ENCODE data around the gene TSPOAP1.

Gene TSPOAP1

DNA sequence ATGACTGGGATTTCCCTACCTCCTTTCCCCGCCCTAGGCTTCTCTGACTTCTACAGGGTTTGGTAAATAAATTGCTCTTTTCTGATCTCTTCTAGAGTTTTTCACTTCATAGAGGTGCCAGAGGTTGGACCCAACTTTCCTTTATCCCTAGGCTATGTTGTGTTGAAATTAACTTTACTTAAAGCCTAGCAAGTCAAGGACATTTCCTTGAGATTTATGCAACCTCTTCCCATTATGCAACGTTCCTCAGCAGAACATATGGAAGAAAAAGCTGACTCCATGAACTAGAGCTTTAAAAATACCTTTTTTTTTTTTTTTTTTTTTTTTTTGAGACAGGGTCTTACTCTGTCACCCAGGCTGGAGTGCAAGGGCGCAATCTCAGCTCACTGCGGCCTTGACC is 63.3 kb downstream of the TSPOAP1 start:
- no peak for DNase-seq (ENCODE audit: extremely low read depth in 1 of 2, low read depth in 1 of 2)

DNA sequence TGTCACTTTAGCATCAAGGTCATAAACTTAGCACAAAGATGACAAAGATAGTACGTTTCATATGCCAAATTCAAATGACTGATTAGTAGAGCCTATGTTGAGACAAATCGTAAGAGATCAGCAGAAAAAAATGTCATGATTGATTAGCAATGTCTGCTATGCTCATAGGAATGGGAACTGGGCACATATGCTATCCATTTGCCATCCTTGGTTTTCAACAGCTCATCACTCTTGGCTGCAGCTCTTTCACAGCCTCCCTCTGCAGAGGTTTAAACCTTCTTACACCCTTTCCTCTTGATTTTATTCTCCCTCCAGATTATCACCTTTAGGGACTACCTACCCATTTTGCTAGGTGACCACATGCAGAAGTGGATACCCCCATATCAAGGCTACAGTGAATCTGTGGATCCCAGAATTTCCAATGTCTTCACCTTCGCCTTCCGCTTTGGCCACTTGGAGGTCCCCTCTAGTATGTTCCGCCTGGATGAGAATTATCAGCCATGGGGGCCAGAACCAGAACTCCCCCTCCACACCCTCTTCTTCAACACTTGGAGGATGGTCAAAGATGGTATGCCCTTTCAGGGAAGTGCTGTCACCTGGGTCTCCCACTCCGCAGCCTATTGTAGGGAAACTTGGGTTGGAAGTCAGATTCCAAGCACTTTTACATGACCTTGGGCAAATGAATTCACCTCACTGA is 64.0 kb downstream of the TSPOAP1 start:
- no peak for DNase-seq (ENCODE audit: extremely low read depth in 1 of 2, low read depth in 1 of 2)

DNA sequence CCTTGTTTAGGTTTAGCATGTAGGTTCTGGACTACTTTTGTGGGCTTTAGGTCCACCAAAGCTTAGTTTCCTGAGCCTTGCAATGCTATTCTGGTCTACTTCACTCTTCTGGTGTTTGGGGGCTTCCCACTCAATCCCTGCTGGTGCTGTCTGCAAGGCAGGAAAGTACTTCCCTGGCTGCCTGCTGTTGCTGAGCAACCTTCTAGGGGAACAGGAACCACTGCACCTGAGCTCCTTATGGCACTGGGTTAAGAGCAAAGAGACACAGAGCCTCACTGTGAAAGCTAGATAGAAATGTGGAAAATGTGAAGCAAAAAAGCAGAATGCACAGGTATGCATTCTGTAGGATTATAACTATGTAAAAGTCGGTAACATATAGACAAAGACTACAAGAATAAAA is 64.8 kb downstream of the TSPOAP1 start:
- DNase-seq (ENCODE audit: extremely low read depth in 1 of 2, low read depth in 1 of 2): no peak

- DNase-seq (ENCODE audit: extremely low read depth in 1 of 2, low read depth in 1 of 2): no peak
Observed at GRCh38 chr17:58262149-58262548, 66.4 kb downstream of the TSPOAP1 start.

- no peak for DNase-seq (ENCODE audit: extremely low read depth in 1 of 2, low read depth in 1 of 2)
Observed at GRCh38 chr17:58254803-58255202, 73.8 kb downstream of the TSPOAP1 start.

DNA sequence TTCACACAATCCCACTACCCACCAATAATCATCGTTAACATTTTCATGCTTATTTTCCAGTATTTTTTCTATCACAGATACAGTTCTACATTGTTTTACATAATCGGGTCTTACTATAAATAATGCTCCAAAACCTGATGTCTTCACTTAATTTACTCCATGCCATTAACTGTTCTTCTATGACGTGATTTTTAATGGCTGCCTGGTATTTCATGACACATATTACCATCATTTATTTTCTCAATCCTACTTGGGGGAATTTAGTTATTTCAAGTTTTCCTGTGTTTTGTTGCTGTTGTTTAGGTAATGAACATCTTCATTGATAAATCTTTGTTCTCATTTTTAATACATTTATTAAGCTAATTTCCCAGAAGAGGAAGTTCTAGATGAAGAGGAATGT is 75.5 kb downstream of the TSPOAP1 start:
- no peak for DNase-seq (ENCODE audit: extremely low read depth in 1 of 2, low read depth in 1 of 2)

- no peak for DNase-seq (ENCODE audit: extremely low read depth in 1 of 2, low read depth in 1 of 2)
Observed at GRCh38 chr17:58252141-58252540, 76.5 kb downstream of the TSPOAP1 start.
